Measurements from ENCODE around the gene SDK1.

- no peak for TF ChIP-seq CTCF (IDR thresholded peaks at IDR 0.05)
- no peak for TF ChIP-seq POLR2AphosphoS5 (IDR thresholded peaks at IDR 0.05)
These were observed 545.7 kb downstream of the SDK1 start for GRCh38 chr7:3846738-3847137.
